GM12874 (cell line): ENCODE data around the gene LRRC15.

ENCODE experiments used
- TF ChIP-seq, protein P1 (sequence below): IDR thresholded peaks from 2 replicates; pipeline ENCODE4 v1.5.1; 2011; ENCODE audit warnings: low read depth, mild to moderate bottlenecking, control low read depth, low read length, moderate library complexity; ENCODE audit not compliant: insufficient read depth

Gene LRRC15

DNA sequence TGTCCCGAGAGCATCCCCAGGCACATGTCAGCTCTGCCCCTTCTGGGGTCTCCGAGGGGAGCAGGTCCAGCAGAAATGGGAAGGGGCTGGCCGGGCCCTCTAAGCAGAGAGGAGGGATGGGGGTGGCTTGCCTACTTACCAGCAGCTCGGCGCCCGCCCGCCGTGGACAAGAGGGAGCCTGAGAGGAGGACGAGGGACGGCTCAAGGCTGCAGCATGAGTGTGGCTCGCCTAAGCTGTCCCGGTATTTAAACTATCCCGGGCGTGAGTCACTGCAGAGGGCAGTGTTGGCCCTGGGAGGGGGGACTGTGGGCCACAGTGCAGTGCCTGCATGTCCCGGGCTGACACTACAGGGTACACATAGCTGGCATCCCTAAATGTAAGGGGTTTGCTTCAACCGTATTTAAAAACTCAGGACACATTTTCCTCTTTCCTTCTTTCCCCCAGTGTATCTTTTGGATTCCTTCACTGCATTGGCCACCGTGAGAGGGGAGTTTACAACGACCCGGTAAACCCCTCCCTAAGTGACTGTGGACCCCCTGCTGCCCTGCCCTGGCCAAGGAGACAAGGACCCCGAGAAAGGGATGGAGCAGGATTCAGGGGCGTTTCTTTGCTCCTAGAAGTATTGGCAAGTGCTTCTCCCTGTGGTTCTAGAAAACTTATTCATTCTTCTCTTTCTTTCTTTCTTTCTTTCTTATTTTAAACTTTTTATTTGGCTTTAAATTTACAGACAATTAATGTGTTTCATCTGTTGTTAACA lies at the start of gene LRRC15:
LRRC15 (minus strand) TSS at position 222 of the 758 bp plus-strand sequence. CDS start 8,700 bp downstream, outside the sequence.
- TF ChIP-seq, protein P1, sequence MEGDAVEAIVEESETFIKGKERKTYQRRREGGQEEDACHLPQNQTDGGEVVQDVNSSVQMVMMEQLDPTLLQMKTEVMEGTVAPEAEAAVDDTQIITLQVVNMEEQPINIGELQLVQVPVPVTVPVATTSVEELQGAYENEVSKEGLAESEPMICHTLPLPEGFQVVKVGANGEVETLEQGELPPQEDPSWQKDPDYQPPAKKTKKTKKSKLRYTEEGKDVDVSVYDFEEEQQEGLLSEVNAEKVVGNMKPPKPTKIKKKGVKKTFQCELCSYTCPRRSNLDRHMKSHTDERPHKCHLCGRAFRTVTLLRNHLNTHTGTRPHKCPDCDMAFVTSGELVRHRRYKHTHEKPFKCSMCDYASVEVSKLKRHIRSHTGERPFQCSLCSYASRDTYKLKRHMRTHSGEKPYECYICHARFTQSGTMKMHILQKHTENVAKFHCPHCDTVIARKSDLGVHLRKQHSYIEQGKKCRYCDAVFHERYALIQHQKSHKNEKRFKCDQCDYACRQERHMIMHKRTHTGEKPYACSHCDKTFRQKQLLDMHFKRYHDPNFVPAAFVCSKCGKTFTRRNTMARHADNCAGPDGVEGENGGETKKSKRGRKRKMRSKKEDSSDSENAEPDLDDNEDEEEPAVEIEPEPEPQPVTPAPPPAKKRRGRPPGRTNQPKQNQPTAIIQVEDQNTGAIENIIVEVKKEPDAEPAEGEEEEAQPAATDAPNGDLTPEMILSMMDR: no peak

DNA sequence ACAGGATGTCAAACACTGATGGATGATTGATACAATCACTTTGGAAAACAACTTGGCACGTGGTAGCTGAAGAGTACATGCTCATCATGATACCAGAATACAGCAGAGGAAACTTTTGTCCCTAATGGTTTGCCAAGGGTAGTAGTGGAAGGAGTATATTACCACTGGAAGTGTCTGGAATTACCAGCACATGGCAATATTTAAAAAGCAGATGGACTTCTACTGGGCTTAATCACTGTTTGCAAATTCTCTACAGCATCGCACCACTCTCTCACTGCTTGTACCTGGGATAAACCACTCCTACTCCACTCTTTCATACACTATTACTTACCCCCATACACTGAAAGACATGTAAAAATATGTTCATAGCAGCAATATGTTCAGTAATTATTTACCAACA lies 49.1 kb upstream of the LRRC15 start:
- TF ChIP-seq, protein P1: no peak

DNA sequence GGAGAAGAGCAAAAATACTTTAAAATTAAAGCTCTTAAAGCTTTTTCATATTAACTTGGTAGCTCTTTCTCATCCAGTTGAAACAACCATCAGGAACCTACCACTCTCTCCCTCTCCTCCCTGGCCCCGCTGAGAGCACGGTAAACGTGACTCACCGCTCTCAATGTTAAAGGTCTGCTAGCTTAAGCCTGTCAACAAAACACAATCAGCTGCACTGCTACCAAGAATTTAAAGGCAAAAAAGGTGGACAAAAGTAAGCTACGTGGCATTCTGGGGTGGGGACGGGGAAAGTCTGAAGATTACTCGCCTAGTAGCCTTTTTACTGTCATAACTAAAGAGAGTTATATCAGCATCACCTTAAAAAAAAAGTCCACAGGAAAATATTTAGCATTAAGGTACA lies 37.9 kb upstream of the LRRC15 start:
- TF ChIP-seq, protein P1: no peak

DNA sequence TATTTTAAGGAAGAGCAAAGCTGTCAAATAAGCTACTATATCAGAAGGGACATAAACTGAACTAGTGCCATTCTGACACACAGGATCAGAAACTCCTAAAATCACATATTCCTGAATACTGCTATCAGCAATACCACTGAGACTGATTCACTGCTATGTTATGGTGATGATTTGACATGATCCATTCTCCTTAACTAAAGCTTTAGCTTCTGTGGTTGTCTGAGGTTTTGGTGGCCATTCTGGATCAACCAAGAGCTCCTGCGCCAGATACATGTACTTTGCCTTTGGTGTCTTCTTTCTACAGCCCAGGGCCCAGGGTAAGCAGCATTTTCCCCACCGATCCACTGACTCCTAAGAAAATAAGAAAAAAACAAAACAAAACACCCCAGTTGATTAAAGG lies 36.2 kb upstream of the LRRC15 start:
- TF ChIP-seq, protein P1: no peak

DNA sequence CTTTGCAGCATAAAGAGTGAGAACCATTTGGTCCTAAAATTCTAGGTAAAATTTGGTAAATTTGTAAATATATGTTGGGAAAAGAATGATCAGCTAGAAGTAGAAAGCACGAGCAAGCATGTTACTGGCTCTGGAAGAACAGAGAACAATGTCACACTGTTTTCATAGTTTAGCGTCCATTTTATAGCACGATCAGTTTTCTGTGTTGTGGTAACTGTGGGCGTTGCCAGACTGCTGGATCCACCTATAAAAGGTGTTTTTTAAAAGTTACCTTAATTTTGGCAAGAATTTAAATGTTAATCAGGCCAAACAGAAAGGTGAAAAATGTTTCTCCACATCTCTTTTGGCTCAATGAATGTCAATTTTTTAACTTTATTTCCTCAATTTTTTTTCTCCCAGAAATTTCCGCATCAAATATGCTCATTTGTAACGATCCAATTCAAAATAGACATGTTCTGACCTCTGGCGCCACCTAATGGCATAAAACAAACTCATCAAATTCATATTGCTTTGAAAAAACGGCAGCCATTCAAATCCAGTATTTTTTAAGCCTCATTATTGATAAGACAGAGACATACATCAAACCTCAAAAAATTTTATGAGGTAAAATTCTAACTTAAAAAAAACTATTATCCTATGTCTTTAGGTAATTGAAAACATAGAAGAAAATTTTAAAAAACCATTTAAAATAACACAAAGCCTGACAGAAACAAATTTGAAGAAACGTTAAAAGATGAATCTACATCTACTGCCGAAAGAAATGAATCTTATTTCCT lies 35.0 kb upstream of the LRRC15 start:
- TF ChIP-seq, protein P1: peak; percentile 43; the same call in 1 of the 2 replicates

DNA sequence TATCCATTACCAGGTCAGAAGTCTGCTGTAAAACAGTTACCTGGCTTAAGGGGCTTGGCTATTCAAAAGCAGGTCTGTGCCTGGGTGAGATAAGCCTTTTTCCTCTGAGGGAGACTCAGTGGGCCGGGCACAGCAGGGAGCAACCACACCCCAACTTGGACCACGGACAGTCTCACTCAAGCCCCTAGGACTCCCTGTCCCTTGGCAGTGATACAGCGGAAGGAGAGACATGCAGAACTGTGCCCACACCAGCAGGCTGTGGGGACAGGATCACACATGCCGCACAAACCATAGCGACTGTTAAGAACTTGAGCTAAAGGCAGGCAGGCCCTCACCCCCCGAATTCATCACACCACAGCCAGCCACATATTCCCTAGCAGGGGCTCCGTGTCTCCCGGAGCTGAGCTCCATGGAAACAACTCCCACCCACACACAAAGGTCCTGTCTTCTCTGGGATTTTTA lies 32.4 kb upstream of the LRRC15 start:
- TF ChIP-seq, protein P1: no peak

DNA sequence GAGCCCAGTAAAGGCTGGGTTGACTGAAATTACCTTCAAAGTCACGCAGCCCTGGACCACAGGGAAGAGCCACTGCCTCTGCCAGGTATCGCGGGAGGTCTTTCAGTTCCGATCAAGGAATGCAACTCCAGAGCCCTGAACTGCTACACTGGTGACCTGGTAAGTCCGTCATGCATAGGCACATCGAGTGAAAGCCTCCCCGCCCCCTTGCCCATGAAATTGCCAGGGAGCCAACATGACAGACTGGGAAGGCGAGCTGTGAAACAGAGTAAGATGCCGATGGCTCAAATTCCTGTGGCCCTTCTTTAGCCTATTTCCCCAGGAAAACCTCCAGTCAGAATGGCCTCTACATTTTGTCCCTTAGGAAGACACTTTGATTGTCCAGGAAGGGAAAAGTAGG lies 31.8 kb upstream of the LRRC15 start:
- TF ChIP-seq, protein P1: no peak
